Measurements from ENCODE around the gene MAML2. TPM values are rescaled to one million over a fixed set of nuclear protein-coding genes. Genes with fewer than 3 reads are reported as not detected.

Gene MAML2
- polyA plus RNA-seq, 1 of the 3 experiments (the other 2 are of a cell fraction) = 20.1 TPM

DNA sequence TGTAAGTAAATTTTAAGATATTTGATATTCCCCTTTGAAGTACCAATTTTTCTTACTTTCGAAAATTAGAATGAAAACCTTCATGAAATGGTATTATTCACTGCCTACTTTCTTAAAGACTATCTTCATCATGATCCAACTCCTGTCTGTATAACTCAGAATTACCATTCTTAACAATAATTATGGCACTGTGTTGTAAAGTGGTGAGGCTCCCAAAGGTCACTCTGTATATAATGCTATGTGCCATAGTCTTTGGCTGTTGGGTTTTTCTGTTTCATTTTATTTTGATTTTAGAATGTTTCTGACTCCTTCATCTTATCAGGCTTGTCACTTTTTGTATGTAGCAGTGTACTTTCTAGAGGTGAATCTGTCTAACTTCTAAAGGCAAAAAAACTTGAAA lies 52.4 kb downstream of the MAML2 start:
- no peak overlapping the region for H3K4me3 ChIP-seq (ENCODE audit: low read depth in 2 of 2, low read length in 1 of 2)
- POLR2A ChIA-PET = no interaction called here
- no peaks in the 10 kb centered on the region for H3K36me3 ChIP-seq (replicated peaks in 1 of 2; ENCODE audit: control insufficient read depth in 1 of 2, insufficient read depth in 2 of 2, low read length in 1 of 2)
- peaks cover 3 to 34% of the 10 kb centered on the region in 2 experiments for H3K4me1 ChIP-seq (ENCODE audit: control insufficient read depth in 1 of 2, insufficient read depth in 2 of 2, low read depth in 1 of 2, low read length in 1 of 2)
- H3K4me2 ChIP-seq = no peak overlapping the region
- no peak for DNase-seq
- peaks cover 98% of the 10 kb centered on the region for H3K79me2 ChIP-seq (ENCODE audit: insufficient read depth)
- no peaks in the 10 kb centered on the region for H3K9me2 ChIP-seq
- H3K9ac ChIP-seq = no peak overlapping the region
- 97% methylated on average over 1 of the region's 1 CpG for WGBS (ENCODE audit: low lambda C conversion rate)
- TF ChIP-seq POLR2AphosphoS5 (IDR thresholded peaks at IDR 0.05; ENCODE audit: low read depth, low read length) = no peak
- TF ChIP-seq, protein P1, sequence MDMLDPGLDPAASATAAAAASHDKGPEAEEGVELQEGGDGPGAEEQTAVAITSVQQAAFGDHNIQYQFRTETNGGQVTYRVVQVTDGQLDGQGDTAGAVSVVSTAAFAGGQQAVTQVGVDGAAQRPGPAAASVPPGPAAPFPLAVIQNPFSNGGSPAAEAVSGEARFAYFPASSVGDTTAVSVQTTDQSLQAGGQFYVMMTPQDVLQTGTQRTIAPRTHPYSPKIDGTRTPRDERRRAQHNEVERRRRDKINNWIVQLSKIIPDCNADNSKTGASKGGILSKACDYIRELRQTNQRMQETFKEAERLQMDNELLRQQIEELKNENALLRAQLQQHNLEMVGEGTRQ (IDR thresholded peaks at IDR 0.05; ENCODE audit: borderline replicate concordance, low read depth, low read length) = no peak
- TF ChIP-seq MEF2A (IDR thresholded peaks at IDR 0.05; ENCODE audit: borderline replicate concordance, low read depth) = no peak
- no peak for TF ChIP-seq GATA2 (CRISPR knock-in tag; IDR thresholded peaks at IDR 0.05)
- no peak for TF ChIP-seq GABPA (IDR thresholded peaks at IDR 0.05; ENCODE audit: low read depth)
- TF ChIP-seq FOXJ3 (CRISPR knock-in tag; IDR thresholded peaks at IDR 0.05) = no peak
- TF ChIP-seq TEAD4 (IDR thresholded peaks at IDR 0.05; ENCODE audit: borderline replicate concordance, insufficient read depth) = no peak
- no peak for TF ChIP-seq PBX3 (IDR thresholded peaks at IDR 0.05)
- no peak for TF ChIP-seq RCOR1 (IDR thresholded peaks at IDR 0.05; ENCODE audit: low read length)
- no peak overlapping the region for H2AFZ ChIP-seq (ENCODE audit: low read depth)
- no peaks in the 10 kb centered on the region; the same call in 1 of the 2 replicates for H4K20me1 ChIP-seq (ENCODE audit: insufficient read depth)
- peaks cover 37% of the 10 kb centered on the region for H3F3A ChIP-seq (replicated peaks; ENCODE audit: insufficient read depth)
- H3K9me3 ChIP-seq = no peaks in the 10 kb centered on the region
- H3K27me3 ChIP-seq (ENCODE audit: insufficient read depth) = no peaks in the 10 kb centered on the region
- no peak overlapping the region for H3K27ac ChIP-seq (ENCODE audit: low read depth in 2 of 2, low read length in 1 of 2)
- CTCF ChIA-PET = no interaction called here

- ChIA-PET CTCF (interaction anchor here (0.9 kb wide), 1 partner anchor 64 kb away, joined by 4 read pairs; no protein-coding TSS in a partner anchor), POLR2A (no interaction called here)
- H2AFZ ChIP-seq (ENCODE audit: low read depth) = no peak overlapping the region
- peaks cover 98% of the 10 kb centered on the region for H3K79me2 ChIP-seq (ENCODE audit: insufficient read depth)
- H3K9ac ChIP-seq = no peak overlapping the region
- no peak overlapping the region for H3K4me3 ChIP-seq (ENCODE audit: low read depth in 2 of 2, low read length in 1 of 2)
- H3K4me1 ChIP-seq (ENCODE audit: control insufficient read depth in 1 of 2, insufficient read depth in 2 of 2, low read depth in 1 of 2, low read length in 1 of 2) = peaks cover 3 to 30% of the 10 kb centered on the region in 2 experiments
- no peak overlapping the region for H3K4me2 ChIP-seq
- H3K27ac ChIP-seq (ENCODE audit: low read depth in 2 of 2, low read length in 1 of 2) = no peak overlapping the region
- no peaks in the 10 kb centered on the region for H3K9me3 ChIP-seq
- H4K20me1 ChIP-seq (ENCODE audit: insufficient read depth) = no peaks in the 10 kb centered on the region; the same call in 1 of the 2 replicates
- no peaks in the 10 kb centered on the region for H3K9me2 ChIP-seq
- DNase-seq = no peak
- 39% methylated on average over 1 of the region's 1 CpG for WGBS (ENCODE audit: low lambda C conversion rate)
- peaks cover 37% of the 10 kb centered on the region for H3F3A ChIP-seq (replicated peaks; ENCODE audit: insufficient read depth)
- H3K36me3 ChIP-seq (replicated peaks in 1 of 2; ENCODE audit: control insufficient read depth in 1 of 2, insufficient read depth in 2 of 2, low read length in 1 of 2) = no peaks in the 10 kb centered on the region
- no peaks in the 10 kb centered on the region for H3K27me3 ChIP-seq (ENCODE audit: insufficient read depth)
- TF ChIP-seq SMC3 (IDR thresholded peaks at IDR 0.05; ENCODE audit: low read depth, low read length) = no peak
- TF ChIP-seq JUND (IDR thresholded peaks at IDR 0.05) = no peak
- TF ChIP-seq, protein P2, sequence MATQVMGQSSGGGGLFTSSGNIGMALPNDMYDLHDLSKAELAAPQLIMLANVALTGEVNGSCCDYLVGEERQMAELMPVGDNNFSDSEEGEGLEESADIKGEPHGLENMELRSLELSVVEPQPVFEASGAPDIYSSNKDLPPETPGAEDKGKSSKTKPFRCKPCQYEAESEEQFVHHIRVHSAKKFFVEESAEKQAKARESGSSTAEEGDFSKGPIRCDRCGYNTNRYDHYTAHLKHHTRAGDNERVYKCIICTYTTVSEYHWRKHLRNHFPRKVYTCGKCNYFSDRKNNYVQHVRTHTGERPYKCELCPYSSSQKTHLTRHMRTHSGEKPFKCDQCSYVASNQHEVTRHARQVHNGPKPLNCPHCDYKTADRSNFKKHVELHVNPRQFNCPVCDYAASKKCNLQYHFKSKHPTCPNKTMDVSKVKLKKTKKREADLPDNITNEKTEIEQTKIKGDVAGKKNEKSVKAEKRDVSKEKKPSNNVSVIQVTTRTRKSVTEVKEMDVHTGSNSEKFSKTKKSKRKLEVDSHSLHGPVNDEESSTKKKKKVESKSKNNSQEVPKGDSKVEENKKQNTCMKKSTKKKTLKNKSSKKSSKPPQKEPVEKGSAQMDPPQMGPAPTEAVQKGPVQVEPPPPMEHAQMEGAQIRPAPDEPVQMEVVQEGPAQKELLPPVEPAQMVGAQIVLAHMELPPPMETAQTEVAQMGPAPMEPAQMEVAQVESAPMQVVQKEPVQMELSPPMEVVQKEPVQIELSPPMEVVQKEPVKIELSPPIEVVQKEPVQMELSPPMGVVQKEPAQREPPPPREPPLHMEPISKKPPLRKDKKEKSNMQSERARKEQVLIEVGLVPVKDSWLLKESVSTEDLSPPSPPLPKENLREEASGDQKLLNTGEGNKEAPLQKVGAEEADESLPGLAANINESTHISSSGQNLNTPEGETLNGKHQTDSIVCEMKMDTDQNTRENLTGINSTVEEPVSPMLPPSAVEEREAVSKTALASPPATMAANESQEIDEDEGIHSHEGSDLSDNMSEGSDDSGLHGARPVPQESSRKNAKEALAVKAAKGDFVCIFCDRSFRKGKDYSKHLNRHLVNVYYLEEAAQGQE (IDR thresholded peaks at IDR 0.05; ENCODE audit: low read depth, low read length) = no peak
- TF ChIP-seq, protein P1 (IDR thresholded peaks at IDR 0.05; ENCODE audit: borderline replicate concordance, low read depth, low read length) = no peak
- TF ChIP-seq PBX3 (IDR thresholded peaks at IDR 0.05) = no peak
- TF ChIP-seq FOSL2 (IDR thresholded peaks at IDR 0.05; ENCODE audit: borderline replicate concordance, low read depth) = no peak
- TF ChIP-seq MXI1 (IDR thresholded peaks at IDR 0.05; ENCODE audit: low read depth, low read length) = no peak
- TF ChIP-seq CHD2 (IDR thresholded peaks at IDR 0.05; ENCODE audit: low read length, partially characterized antibody) = no peak
- TF ChIP-seq TCF12 (IDR thresholded peaks at IDR 0.05) = no peak
- TF ChIP-seq TAF1 (IDR thresholded peaks at IDR 0.05; ENCODE audit: borderline replicate concordance, low read depth, low read length) = no peak
- TF ChIP-seq TEAD4 (IDR thresholded peaks at IDR 0.05; ENCODE audit: borderline replicate concordance, insufficient read depth) = no peak
- TF ChIP-seq RAD21 (IDR thresholded peaks at IDR 0.05; ENCODE audit: low read length) = no peak
- TF ChIP-seq CTCF (IDR thresholded peaks at IDR 0.05) = no peak
These were observed 53.0 kb downstream of the MAML2 start for GRCh38 chr11:96290031-96290430.

Measured in SK-N-SH (cell line).